ENCODE data around the gene ADAMTSL3. TPM values are rescaled to one million over a fixed set of nuclear protein-coding genes. Genes with fewer than 3 reads are reported as not detected.

The ADAMTSL3 gene
- total and polyA plus RNA-seq, 2 of the 8 experiments (the other 6 are each of a cell fraction or from before 2014, with no cell fraction given), result 0.35 to 1.4 TPM

GRCh38 chr15:83854950-83855707 lies 201.2 kb downstream of the ADAMTSL3 start (continued):
- TF ChIP-seq ASH2L (IDR thresholded peaks at IDR 0.05; ENCODE audit: low read length), result no peak
- TF ChIP-seq NANOG (IDR thresholded peaks at IDR 0.05; ENCODE audit: insufficient read depth, low read depth, low read length, poor library complexity, severe bottlenecking), result no peak
